ENCODE measurements around the gene C9orf50.
A peak's percentile ranks its signal among the peaks of the same experiment; 100 is the strongest.
"Not testable (repeated sequence)": the region's sequence is repeated elsewhere in the genome, so short reads cannot be mapped to it uniquely, and the experiment has no call there.

Gene C9orf50

DNA sequence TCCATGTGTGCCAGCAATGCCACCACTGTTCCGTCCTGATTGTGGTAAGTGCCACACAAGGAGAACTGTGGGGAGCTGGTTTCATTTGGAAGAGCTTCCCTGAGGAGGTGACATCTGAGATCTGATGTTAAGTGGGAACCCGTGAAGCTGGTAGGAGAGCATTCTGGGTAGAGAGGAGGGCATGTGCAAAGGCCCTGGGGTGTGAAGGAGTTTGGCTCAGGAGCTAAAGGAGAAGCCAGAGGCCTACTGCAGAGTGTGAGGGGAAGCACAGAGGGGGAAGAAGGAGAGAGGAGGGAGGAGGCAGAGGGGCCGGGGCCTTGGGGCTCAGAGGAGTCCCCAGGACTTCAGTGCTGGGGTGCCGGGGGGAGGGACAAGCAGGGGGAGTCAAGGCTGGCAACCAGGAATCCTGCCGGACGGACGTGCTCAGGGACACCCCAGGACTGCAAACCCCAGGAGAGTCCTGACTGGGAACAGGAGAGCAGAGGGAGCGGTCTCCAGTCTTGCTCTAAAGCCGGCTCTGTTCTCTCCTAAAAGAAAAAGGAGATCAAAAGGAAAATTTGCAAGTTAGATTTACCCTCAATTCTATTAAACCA lies 19.7 kb downstream of the C9orf50 start:
- Mint-ChIP-seq H3K27me3 (peaks cover 9% of the 10 kb centered on the region), H3K27ac (no peak overlapping the region), H3K4me3 (no peak overlapping the region), H3K9me3 (no peaks in the 10 kb centered on the region), H3K4me1 (ENCODE audit: low read depth) (peaks cover 29% of the 10 kb centered on the region), H3K36me3 (ENCODE audit: low read depth) (no peaks in the 10 kb centered on the region)

DNA sequence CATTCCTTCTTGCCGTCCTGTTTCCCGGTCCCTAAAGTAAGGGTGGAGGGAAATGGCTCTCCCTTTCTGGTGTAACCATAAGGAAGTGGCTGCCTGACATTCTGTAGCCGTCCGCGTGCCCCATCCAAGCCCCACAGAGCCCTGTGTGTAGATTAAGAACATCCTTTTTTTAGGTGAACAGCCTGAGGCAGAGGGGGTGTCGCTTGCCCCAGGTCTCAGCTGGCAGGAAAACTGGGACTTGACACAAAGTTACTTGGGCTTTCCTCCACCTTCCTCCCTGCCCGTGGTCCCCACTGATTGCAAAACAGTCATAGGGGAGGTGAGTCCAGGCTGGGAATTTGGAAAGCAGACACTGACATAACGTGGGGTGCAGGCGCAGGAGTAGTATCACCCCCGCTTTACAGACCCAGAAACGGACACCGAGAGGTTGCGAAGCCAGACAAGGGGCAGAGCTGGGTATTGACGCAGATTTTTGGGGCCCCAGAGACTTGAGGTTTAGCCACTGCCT lies 22.8 kb downstream of the C9orf50 start:
- no peaks in the 10 kb centered on the region for H3K9me3 Mint-ChIP-seq
- no peaks in the 10 kb centered on the region for H3K36me3 Mint-ChIP-seq (ENCODE audit: low read depth)
- H3K27ac Mint-ChIP-seq = peak overlapping the region; percentile 52
- H3K4me1 Mint-ChIP-seq (ENCODE audit: low read depth) = peaks cover 29% of the 10 kb centered on the region
- H3K27me3 Mint-ChIP-seq = peaks cover 12% of the 10 kb centered on the region
- no peak overlapping the region for H3K4me3 Mint-ChIP-seq

- Mint-ChIP-seq H3K9me3 (no peaks in the 10 kb centered on the region), H3K27ac (peak overlapping the region; percentile 52), H3K4me1 (ENCODE audit: low read depth) (peaks cover 27% of the 10 kb centered on the region), H3K27me3 (peaks cover 12% of the 10 kb centered on the region), H3K4me3 (no peak overlapping the region), H3K36me3 (ENCODE audit: low read depth) (no peaks in the 10 kb centered on the region)
Observed at GRCh38 chr9:129597355-129598088, 23.4 kb downstream of the C9orf50 start.

DNA sequence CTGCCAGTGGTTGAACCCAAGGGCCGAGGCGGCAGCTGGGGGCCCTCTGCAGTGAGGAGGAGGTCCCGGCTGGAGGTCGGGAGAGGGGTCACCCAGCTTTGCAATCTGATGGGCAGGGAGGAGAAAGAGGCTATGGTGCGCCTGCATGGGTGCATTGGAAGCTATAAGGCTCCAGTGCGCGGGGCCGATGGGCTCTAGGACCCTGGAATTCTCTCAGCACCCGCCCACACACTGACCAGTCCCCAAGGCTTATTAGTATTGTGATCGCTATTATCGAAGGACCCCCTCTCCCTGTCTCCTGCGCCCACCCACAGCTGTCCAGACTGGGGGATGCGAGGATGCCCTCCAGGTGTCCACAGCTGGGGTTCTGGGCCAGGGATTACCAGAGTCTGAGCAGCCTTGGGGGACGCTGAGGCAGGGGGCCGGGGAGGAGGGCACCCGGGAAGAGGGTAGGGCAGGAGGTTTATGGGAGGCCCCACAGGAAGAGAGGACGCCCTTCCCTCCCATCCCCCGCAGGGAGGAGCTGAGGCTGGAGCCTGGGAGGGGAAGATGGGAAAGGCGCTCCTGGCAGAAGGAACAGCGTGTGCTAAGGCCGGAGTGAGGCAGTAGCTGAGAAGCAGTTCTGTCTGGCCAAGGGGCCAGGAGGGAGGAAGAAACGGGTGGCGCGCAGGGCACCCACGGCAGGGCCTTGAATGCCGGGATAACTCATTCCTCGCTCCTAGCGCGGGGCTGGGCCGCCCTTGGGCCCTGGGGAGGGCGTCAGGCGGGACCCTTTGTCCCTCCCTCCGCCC lies 24.2 kb downstream of the C9orf50 start:
- no peaks in the 10 kb centered on the region for H3K36me3 Mint-ChIP-seq (ENCODE audit: low read depth)
- H3K4me3 Mint-ChIP-seq = no peak overlapping the region
- peaks cover 12% of the 10 kb centered on the region for H3K27me3 Mint-ChIP-seq
- H3K27ac Mint-ChIP-seq = no peak overlapping the region
- H3K9me3 Mint-ChIP-seq = no peaks in the 10 kb centered on the region
- H3K4me1 Mint-ChIP-seq (ENCODE audit: low read depth) = peaks cover 27% of the 10 kb centered on the region

DNA sequence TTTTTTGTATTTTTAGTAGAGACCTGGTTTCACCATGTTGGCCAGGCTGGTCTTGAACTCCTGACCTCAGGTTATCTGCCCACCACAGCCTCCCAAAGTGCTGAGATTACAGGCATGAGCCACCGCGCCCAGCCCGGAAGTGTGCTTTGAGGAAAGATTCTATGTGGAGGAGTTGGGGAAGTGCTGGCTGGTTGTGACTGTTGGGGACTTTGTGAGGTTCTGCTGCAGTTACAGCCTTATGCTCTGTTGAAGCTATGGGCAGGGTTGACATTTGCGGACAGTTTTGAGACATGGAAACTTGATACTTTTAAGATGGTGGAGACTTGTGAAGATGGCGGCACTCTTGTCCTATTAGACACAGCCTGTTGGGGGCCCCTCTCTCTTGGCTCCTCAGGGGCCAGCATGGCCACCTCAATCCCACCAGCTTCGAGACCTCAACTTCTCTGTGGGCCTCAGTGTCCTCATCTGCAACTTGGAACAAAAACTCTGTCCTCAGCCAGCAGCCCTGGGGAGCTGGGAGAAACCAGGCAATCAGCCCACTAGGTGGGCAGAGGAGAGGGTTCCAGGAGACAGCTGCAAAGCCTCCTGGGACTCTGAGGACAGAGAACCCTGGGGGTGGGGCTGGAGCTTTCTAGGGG lies 24.9 kb downstream of the C9orf50 start:
- no peaks in the 10 kb centered on the region for H3K36me3 Mint-ChIP-seq (ENCODE audit: low read depth)
- H3K4me3 Mint-ChIP-seq = no peak overlapping the region
- no peaks in the 10 kb centered on the region for H3K9me3 Mint-ChIP-seq
- peaks cover 12% of the 10 kb centered on the region for H3K27me3 Mint-ChIP-seq
- H3K4me1 Mint-ChIP-seq (ENCODE audit: low read depth) = peaks cover 27% of the 10 kb centered on the region
- no peak overlapping the region for H3K27ac Mint-ChIP-seq

DNA sequence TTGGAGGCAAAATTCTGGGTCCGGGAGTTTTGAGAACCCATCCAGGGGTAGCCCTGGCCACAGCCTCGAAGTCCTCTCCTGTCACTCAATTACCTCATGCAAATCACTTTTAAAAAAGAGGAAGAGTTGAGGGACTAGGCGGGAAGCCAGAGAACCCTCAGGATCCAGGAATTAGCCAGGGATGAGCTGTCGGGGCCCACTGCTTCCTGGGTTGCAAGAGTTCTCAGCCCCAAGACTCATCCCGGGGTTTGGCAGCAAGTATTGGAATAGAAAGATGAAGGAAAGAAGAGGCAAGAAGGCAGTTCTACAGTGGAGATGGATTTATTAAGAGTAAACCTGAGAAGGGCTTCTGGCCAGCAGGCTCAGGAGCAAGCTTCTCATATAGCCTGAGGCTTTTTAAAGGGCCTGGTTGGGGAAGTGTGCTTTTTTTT lies 25.6 kb downstream of the C9orf50 start:
- Mint-ChIP-seq H3K4me1 (ENCODE audit: low read depth) (peaks cover 27% of the 10 kb centered on the region), H3K27me3 (peaks cover 12% of the 10 kb centered on the region), H3K9me3 (no peaks in the 10 kb centered on the region), H3K4me3 (no peak overlapping the region), H3K36me3 (ENCODE audit: low read depth) (no peaks in the 10 kb centered on the region), H3K27ac (no peak overlapping the region)

- Mint-ChIP-seq H3K27ac (no peak overlapping the region), H3K4me3 (no peak overlapping the region), H3K9me3 (no peaks in the 10 kb centered on the region), H3K4me1 (ENCODE audit: low read depth) (peaks cover 27% of the 10 kb centered on the region), H3K27me3 (peaks cover 12% of the 10 kb centered on the region), H3K36me3 (ENCODE audit: low read depth) (no peaks in the 10 kb centered on the region)
Observed at GRCh38 chr9:129594632-129595031, 26.3 kb downstream of the C9orf50 start.

DNA sequence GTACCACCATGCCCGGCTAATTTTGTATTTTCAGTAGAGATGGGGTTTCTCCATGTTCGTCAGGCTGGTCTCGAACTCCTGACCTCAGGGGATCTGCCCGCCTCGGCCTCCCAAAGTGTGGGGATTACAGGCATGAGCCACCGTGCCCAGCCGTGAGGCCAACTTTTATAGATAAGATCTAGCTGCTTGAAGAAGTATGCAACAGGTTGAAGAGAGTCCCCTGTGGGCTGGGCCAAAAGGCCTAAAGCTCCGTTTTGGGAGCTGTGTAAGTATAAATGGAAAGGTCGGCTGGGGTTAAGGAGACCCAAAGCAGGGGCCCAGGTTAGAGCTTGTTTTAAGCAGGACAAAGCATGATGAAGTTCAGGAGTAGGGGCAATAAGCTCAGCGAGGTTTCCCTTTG lies 28.1 kb downstream of the C9orf50 start:
- peaks cover 18% of the 10 kb centered on the region for H3K4me1 Mint-ChIP-seq (ENCODE audit: low read depth)
- H3K27me3 Mint-ChIP-seq; H3K36me3 Mint-ChIP-seq (ENCODE audit: low read depth); H3K9me3 Mint-ChIP-seq; H3K4me3 Mint-ChIP-seq; H3K27ac Mint-ChIP-seq: not testable (repeated sequence)

- H3K27me3 Mint-ChIP-seq = peaks cover 3% of the 10 kb centered on the region
- no peak overlapping the region for H3K4me3 Mint-ChIP-seq
- no peaks in the 10 kb centered on the region for H3K9me3 Mint-ChIP-seq
Observed at GRCh38 chr9:129591916-129592315, 29.0 kb downstream of the C9orf50 start.

GRCh38 chr9:129590466-129590865 lies 30.4 kb downstream of the C9orf50 start:
- Mint-ChIP-seq H3K36me3 (ENCODE audit: low read depth) (no peaks in the 10 kb centered on the region), H3K4me3 (no peak overlapping the region), H3K9me3 (no peaks in the 10 kb centered on the region), H3K27ac (no peak overlapping the region), H3K4me1 (ENCODE audit: low read depth) (peaks cover 3% of the 10 kb centered on the region), H3K27me3 (peaks cover 3% of the 10 kb centered on the region)

More at GRCh38 chr9:129591916-129592315, 29.0 kb downstream of the C9orf50 start:
- Mint-ChIP-seq H3K27ac (no peak overlapping the region), H3K4me1 (ENCODE audit: low read depth) (peaks cover 17% of the 10 kb centered on the region), H3K36me3 (ENCODE audit: low read depth) (no peaks in the 10 kb centered on the region)

DNA sequence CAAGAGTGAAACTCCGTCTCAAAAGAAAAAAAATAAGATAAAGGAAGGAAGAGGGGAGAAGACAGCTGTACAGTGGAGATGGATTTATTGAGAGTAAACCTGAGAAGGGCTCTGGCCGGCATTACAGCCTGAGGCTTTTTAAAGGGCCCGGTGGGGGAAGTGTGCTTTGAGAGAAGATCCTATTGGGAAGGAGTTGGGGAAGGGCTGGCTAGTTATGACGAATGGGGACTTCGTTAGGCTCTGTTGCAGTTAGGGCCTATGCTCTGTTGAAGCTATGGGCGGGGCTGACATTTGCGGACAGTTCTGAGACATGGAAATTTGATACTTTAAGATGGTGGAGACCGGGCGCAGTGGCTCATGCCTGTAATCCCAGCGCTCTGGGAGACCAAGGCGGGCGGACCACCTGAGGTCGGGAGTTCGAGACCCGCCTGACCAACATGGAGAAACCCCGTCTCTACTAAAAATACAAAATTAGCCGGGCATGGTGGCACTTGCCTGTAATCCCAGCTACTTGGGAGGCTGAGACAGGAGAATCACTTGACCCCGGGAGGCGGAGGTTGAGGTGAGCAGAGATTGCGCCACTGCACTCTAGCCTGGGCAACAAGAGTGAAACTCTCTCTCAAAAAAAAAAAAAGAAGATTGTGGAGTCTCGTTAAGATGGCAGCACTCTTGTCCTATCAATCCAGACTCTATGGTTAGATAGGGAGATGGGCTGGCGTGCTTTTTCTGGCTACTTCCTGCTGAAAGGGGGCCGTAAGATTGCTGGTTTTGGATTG lies 33.2 kb downstream of the C9orf50 start:
- Mint-ChIP-seq H3K4me1 (ENCODE audit: low read depth) (peaks cover 20% of the 10 kb centered on the region), H3K27ac (no peak overlapping the region), H3K36me3 (ENCODE audit: low read depth) (no peaks in the 10 kb centered on the region), H3K27me3 (no peaks in the 10 kb centered on the region), H3K9me3 (no peaks in the 10 kb centered on the region), H3K4me3 (no peak overlapping the region)

- Mint-ChIP-seq H3K27ac (no peak overlapping the region), H3K9me3 (no peaks in the 10 kb centered on the region), H3K4me1 (ENCODE audit: low read depth) (peaks cover 26% of the 10 kb centered on the region), H3K36me3 (ENCODE audit: low read depth) (no peaks in the 10 kb centered on the region), H3K27me3 (no peaks in the 10 kb centered on the region), H3K4me3 (no peak overlapping the region)
Observed at GRCh38 chr9:129586685-129587084, 34.2 kb downstream of the C9orf50 start.

DNA sequence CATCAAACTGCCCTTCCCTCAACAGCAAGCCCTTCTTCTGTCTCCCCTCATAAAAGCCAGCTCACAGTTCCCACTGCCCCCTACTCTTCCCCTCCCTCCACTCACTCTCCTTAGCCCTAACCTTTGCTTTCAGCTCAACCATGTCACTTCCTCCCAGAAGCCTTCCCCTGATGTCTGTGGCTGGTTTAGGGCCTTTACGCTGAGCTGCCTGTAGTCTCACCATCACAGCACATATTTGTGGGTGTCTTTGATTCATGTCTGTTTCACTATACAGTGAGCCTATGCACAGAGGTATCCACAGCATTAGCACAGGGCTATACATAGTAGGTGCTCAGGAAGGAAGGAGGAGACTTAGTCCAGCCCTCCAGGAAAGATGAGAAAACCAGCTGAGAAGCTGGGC lies 34.7 kb downstream of the C9orf50 start:
- no peaks in the 10 kb centered on the region for H3K9me3 Mint-ChIP-seq
- no peak overlapping the region for H3K27ac Mint-ChIP-seq
- no peak overlapping the region for H3K4me3 Mint-ChIP-seq
- no peaks in the 10 kb centered on the region for H3K27me3 Mint-ChIP-seq
- peaks cover 26% of the 10 kb centered on the region for H3K4me1 Mint-ChIP-seq (ENCODE audit: low read depth)
- H3K36me3 Mint-ChIP-seq (ENCODE audit: low read depth) = no peaks in the 10 kb centered on the region

GRCh38 chr9:129585352-129585751 lies 35.5 kb downstream of the C9orf50 start:
- Mint-ChIP-seq H3K27ac (no peak overlapping the region), H3K4me1 (ENCODE audit: low read depth) (peaks cover 35% of the 10 kb centered on the region)

More at GRCh38 chr9:129585352-129585751, 35.5 kb downstream of the C9orf50 start:
- Mint-ChIP-seq H3K9me3 (no peaks in the 10 kb centered on the region), H3K4me3 (no peak overlapping the region), H3K36me3 (ENCODE audit: low read depth) (no peaks in the 10 kb centered on the region), H3K27me3 (no peaks in the 10 kb centered on the region)
